ENCODE measurements around the gene KLHDC4. TPM values are rescaled to one million over a fixed set of nuclear protein-coding genes. Genes with fewer than 3 reads are reported as not detected.
"Not testable (repeated sequence)": the region's sequence is repeated elsewhere in the genome, so short reads cannot be mapped to it uniquely, and the experiment has no call there.

The KLHDC4 gene
- total RNA-seq, 3 donors from 2014 or later (not counting 1 experiment from before 2014, with no cell fraction given): 210 to 311 (median 210) TPM

- Mint-ChIP-seq H3K9me3 (no peaks in the 10 kb centered on the region), H3K27me3 (ENCODE audit: low read depth in 2 of 2) (peaks cover 0 to 3% of the 10 kb centered on the region in 2 donors), H3K36me3 (no peaks in the 10 kb centered on the region), H3K27ac (no peak overlapping the region), H3K4me3 (no peak overlapping the region), H3K4me1 (peaks cover 5 to 12% of the 10 kb centered on the region in 2 donors)
- no peaks in the 10 kb centered on the region for H3K27me3 ChIP-seq (ENCODE audit: control insufficient read depth, insufficient read depth, low read length)
- no peaks in the 10 kb centered on the region for H3K36me3 ChIP-seq (ENCODE audit: control insufficient read depth, insufficient read depth, low read length)
- peaks cover 6% of the 10 kb centered on the region for H3K4me1 ChIP-seq (ENCODE audit: control insufficient read depth, insufficient read depth, low read length)
- no peak overlapping the region for H3K27ac ChIP-seq (ENCODE audit: low read length)
- intact Hi-C loops (cut with micrococcal nuclease): no loop called here
- 87% methylated on average over 24 of the region's 24 CpGs for WGBS (ENCODE audit: insufficient coverage)
- ATAC-seq (no peak), DNase-seq (no peak)
- no peak overlapping the region for H3K4me3 ChIP-seq (ENCODE audit: low read length)
- TF ChIP-seq CTCF (IDR thresholded peaks at IDR 0.05): no peak
- no peaks in the 10 kb centered on the region for H3K9me3 ChIP-seq (ENCODE audit: control insufficient read depth, insufficient read depth, low read length)
Measured at GRCh38 chr16:87684106-87684677, 81.6 kb downstream of the KLHDC4 start.

DNA sequence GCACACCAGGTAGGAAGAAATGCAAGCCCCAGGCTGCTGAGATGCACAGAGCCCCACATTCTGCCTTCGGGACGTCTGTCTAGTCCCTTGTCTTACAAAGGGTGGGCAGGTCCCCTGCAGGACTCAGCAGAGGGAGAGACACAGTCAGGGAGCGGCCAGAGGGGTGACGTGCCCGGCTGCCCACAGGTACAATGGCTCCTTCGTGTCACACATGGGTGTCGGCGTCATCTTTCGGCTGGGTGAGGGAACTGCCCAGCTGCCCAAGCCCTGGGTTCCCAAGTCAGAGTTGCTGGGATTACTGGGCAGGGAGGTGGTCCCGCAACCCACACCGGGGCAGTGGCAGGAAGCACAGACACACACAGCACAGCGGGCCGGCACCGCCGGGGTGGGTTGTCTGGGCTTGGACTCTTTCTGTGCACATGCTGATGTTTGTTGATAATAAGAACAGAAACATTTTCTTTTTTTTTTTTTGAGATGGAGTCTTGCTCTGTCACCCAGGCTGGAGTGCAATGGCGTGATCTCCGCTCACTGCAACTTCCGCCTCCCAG is 82.9 kb downstream of the KLHDC4 start:
- Mint-ChIP-seq H3K27me3 (ENCODE audit: low read depth in 2 of 2) (peaks cover 0 to 3% of the 10 kb centered on the region in 2 donors), H3K36me3 (no peaks in the 10 kb centered on the region), H3K4me1 (peaks cover 5 to 12% of the 10 kb centered on the region in 2 donors), H3K9me3 (no peaks in the 10 kb centered on the region), H3K4me3 (no peak overlapping the region), H3K27ac (no peak overlapping the region)
- H3K9me3 ChIP-seq (ENCODE audit: control insufficient read depth, insufficient read depth, low read length): no peaks in the 10 kb centered on the region
- 95% methylated on average over 18 of the region's 18 CpGs for WGBS (ENCODE audit: insufficient coverage)
- ATAC-seq: no peak
- no peaks in the 10 kb centered on the region for H3K27me3 ChIP-seq (ENCODE audit: control insufficient read depth, insufficient read depth, low read length)
- DNase-seq: no peak
- no peak for TF ChIP-seq CTCF (IDR thresholded peaks at IDR 0.05)
- H3K27ac ChIP-seq (ENCODE audit: low read length): no peak overlapping the region
- H3K4me1 ChIP-seq (ENCODE audit: control insufficient read depth, insufficient read depth, low read length): peaks cover 6% of the 10 kb centered on the region
- H3K4me3 ChIP-seq (ENCODE audit: low read length): no peak overlapping the region
- H3K36me3 ChIP-seq (ENCODE audit: control insufficient read depth, insufficient read depth, low read length): no peaks in the 10 kb centered on the region
- intact Hi-C loops (cut with micrococcal nuclease): no loop called here

DNA sequence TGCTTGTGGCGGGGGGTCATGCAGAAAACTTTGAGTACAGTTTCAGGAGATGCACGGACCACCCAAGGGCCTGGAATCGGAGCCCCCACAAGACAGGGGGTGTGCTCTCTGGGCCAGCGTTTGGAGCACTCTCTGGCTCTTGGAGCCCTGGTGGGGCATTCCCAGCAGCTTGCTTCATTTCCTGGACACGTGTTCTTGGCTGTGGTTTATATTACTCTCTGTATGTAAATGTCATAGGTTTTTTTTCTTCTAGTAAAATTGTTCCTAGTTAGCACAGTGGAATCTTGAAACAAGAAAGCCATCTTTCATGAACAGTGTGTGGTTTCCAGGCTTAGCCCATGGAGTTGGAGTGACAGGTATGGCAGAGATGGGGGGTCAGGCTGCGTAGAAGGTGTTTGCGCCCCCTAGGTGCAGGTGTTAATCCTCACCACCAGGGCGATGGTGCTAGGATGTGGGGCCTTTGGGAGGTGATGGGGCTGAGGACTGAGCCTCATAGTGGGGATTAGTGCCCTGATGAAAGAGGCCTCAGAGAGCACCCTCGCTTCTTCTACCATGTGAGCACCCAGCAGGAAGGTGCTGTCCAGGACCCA is 83.7 kb downstream of the KLHDC4 start:
- Mint-ChIP-seq H3K4me1 (peaks cover 5 to 12% of the 10 kb centered on the region in 2 donors), H3K36me3 (no peaks in the 10 kb centered on the region), H3K27ac (no peak overlapping the region), H3K9me3 (no peaks in the 10 kb centered on the region), H3K4me3 (no peak overlapping the region), H3K27me3 (ENCODE audit: low read depth in 2 of 2) (peaks cover 0 to 3% of the 10 kb centered on the region in 2 donors)
- no peak overlapping the region for H3K4me3 ChIP-seq (ENCODE audit: low read length)
- no peaks in the 10 kb centered on the region for H3K9me3 ChIP-seq (ENCODE audit: control insufficient read depth, insufficient read depth, low read length)
- peaks cover 6% of the 10 kb centered on the region for H3K4me1 ChIP-seq (ENCODE audit: control insufficient read depth, insufficient read depth, low read length)
- H3K27ac ChIP-seq (ENCODE audit: low read length): no peak overlapping the region
- H3K27me3 ChIP-seq (ENCODE audit: control insufficient read depth, insufficient read depth, low read length): no peaks in the 10 kb centered on the region
- TF ChIP-seq CTCF (IDR thresholded peaks at IDR 0.05): peak; percentile 12
- DNase-seq (no peak), ATAC-seq (peak; percentile 18 to 74 (median 67))
- 45% methylated on average over 9 of the region's 9 CpGs for WGBS (ENCODE audit: insufficient coverage)
- H3K36me3 ChIP-seq (ENCODE audit: control insufficient read depth, insufficient read depth, low read length): no peaks in the 10 kb centered on the region
- intact Hi-C loops (cut with micrococcal nuclease): no loop called here

DNA sequence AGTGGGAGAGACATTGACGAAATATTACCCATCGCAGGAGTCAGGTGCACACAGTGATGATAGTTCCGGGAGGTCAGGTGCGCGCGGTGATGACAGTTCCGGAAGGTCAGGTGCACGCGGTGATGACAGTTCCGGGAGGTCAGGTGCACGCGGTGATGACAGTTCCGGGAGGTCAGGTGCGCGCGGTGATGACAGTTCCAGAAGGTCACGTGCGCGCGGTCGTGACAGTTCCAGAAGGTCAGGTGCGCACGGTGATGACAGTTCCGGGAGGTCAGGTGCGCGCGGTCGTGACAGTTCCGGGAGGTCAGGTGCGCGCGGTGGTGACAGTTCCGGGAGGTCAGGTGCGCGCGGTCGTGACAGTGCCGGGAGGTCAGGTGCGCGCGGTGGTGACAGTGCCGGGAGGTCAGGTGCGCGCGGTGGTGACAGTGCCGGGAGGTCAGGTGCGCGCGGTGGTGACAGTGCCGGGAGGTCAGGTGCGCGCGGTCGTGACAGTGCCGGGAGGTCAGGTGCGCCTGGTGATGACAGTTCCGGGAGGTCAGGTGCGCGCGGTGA is 84.7 kb downstream of the KLHDC4 start:
- H3K27me3 Mint-ChIP-seq (ENCODE audit: low read depth in 2 of 2); H3K27ac ChIP-seq (ENCODE audit: low read length); H3K4me3 ChIP-seq (ENCODE audit: low read length); ATAC-seq; H3K4me3 Mint-ChIP-seq; H3K36me3 ChIP-seq (ENCODE audit: control insufficient read depth, insufficient read depth, low read length); H3K9me3 ChIP-seq (ENCODE audit: control insufficient read depth, insufficient read depth, low read length); H3K4me1 ChIP-seq (ENCODE audit: control insufficient read depth, insufficient read depth, low read length); H3K27ac Mint-ChIP-seq; DNase-seq; H3K27me3 ChIP-seq (ENCODE audit: control insufficient read depth, insufficient read depth, low read length); intact Hi-C loops (cut with micrococcal nuclease); H3K36me3 Mint-ChIP-seq; H3K9me3 Mint-ChIP-seq: not testable (repeated sequence)
- H3K4me1 Mint-ChIP-seq: peaks cover 5 to 12% of the 10 kb centered on the region in 2 donors
- WGBS (ENCODE audit: insufficient coverage): 94% methylated on average over 60 of the region's 60 CpGs

Measured in natural killer cell (primary cell).